Measurements from ENCODE around the gene RAB25. TPM values are rescaled to one million over a fixed set of nuclear protein-coding genes. Genes with fewer than 3 reads are reported as not detected.
"Not testable (repeated sequence)": the region's sequence is repeated elsewhere in the genome, so short reads cannot be mapped to it uniquely, and the experiment has no call there.

Gene RAB25
- total RNA-seq, 1 donor from 2014 or later: 0.38 TPM

- H3K9me3 Mint-ChIP-seq: no peaks in the 10 kb centered on the region
- H3K4me3 Mint-ChIP-seq: peak within 1 kb of the TSS; percentile 86
- peak within 1 kb of the TSS; percentile 77 for H3K27ac Mint-ChIP-seq
- H3K36me3 Mint-ChIP-seq (ENCODE audit: low read depth): peaks cover 4% of the 10 kb centered on the region
- ChIA-PET POLR2A (interaction anchor here (1.2 to 7.5 kb wide), 4 partner anchors 8 to 168 kb away, joined by 3 to 78 read pairs (median 22); partner anchors contain the start of gene SMG5), CTCF (interaction anchor here (0.9 to 3.8 kb wide), 3 partner anchors 15 to 30 kb away, joined by 3 to 16 read pairs (median 15); no protein-coding TSS in a partner anchor)
- DNase-seq (peak; percentile 65), ATAC-seq (ENCODE audit: low read depth) (peak; percentile 84)
- intact Hi-C loops (cut with micrococcal nuclease): loop anchor here (1.0 kb wide), 3 partner anchors 8 to 17 kb away; no protein-coding TSS in a partner anchor
- H3K27me3 Mint-ChIP-seq: peaks cover 13% of the 10 kb centered on the region
- TF ChIP-seq, protein P1, sequence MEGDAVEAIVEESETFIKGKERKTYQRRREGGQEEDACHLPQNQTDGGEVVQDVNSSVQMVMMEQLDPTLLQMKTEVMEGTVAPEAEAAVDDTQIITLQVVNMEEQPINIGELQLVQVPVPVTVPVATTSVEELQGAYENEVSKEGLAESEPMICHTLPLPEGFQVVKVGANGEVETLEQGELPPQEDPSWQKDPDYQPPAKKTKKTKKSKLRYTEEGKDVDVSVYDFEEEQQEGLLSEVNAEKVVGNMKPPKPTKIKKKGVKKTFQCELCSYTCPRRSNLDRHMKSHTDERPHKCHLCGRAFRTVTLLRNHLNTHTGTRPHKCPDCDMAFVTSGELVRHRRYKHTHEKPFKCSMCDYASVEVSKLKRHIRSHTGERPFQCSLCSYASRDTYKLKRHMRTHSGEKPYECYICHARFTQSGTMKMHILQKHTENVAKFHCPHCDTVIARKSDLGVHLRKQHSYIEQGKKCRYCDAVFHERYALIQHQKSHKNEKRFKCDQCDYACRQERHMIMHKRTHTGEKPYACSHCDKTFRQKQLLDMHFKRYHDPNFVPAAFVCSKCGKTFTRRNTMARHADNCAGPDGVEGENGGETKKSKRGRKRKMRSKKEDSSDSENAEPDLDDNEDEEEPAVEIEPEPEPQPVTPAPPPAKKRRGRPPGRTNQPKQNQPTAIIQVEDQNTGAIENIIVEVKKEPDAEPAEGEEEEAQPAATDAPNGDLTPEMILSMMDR (IDR thresholded peaks at IDR 0.05): no peak
- peaks cover 33% of the 10 kb centered on the region for H3K4me1 Mint-ChIP-seq
These were observed 53.4 kb downstream of the RAB25 start, which contains the start of gene LMNA for GRCh38 chr1:156114101-156114918. TSS of gene LMNA (plus strand) at chr1:156114711. CDS start at chr1:156114919, 208 bp downstream.

DNA sequence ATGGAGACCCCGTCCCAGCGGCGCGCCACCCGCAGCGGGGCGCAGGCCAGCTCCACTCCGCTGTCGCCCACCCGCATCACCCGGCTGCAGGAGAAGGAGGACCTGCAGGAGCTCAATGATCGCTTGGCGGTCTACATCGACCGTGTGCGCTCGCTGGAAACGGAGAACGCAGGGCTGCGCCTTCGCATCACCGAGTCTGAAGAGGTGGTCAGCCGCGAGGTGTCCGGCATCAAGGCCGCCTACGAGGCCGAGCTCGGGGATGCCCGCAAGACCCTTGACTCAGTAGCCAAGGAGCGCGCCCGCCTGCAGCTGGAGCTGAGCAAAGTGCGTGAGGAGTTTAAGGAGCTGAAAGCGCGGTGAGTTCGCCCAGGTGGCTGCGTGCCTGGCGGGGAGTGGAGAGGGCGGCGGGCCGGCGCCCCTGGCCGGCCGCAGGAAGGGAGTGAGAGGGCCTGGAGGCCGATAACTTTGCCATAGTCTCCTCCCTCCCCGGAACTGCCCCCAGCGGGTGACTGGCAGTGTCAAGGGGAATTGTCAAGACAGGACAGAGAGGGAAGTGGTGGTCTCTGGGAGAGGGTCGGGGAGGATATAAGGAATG lies 54.1 kb downstream of the RAB25 start:
- peaks cover 4% of the 10 kb centered on the region for H3K36me3 Mint-ChIP-seq (ENCODE audit: low read depth)
- H3K9me3 Mint-ChIP-seq: no peaks in the 10 kb centered on the region
- no peak overlapping the region for H3K27ac Mint-ChIP-seq
- intact Hi-C loops (cut with micrococcal nuclease): loop anchor here (1.0 kb wide), 3 partner anchors 9 to 18 kb away; no protein-coding TSS in a partner anchor
- DNase-seq (no peak), ATAC-seq (ENCODE audit: low read depth) (peak; percentile 7)
- H3K27me3 Mint-ChIP-seq: peaks cover 13% of the 10 kb centered on the region
- ChIA-PET CTCF (interaction anchor here (0.6 to 3.8 kb wide), 5 partner anchors 14 to 110 kb away, joined by 3 to 16 read pairs (median 4); no protein-coding TSS in a partner anchor), POLR2A (interaction anchor here (0.6 to 7.5 kb wide), 5 partner anchors 9 to 750 kb away, joined by 3 to 78 read pairs (median 13); partner anchors contain the start of gene SMG5)
- peaks cover 36% of the 10 kb centered on the region for H3K4me1 Mint-ChIP-seq
- peak overlapping the region; percentile 86 for H3K4me3 Mint-ChIP-seq
- TF ChIP-seq, protein P1 (IDR thresholded peaks at IDR 0.05): no peak

DNA sequence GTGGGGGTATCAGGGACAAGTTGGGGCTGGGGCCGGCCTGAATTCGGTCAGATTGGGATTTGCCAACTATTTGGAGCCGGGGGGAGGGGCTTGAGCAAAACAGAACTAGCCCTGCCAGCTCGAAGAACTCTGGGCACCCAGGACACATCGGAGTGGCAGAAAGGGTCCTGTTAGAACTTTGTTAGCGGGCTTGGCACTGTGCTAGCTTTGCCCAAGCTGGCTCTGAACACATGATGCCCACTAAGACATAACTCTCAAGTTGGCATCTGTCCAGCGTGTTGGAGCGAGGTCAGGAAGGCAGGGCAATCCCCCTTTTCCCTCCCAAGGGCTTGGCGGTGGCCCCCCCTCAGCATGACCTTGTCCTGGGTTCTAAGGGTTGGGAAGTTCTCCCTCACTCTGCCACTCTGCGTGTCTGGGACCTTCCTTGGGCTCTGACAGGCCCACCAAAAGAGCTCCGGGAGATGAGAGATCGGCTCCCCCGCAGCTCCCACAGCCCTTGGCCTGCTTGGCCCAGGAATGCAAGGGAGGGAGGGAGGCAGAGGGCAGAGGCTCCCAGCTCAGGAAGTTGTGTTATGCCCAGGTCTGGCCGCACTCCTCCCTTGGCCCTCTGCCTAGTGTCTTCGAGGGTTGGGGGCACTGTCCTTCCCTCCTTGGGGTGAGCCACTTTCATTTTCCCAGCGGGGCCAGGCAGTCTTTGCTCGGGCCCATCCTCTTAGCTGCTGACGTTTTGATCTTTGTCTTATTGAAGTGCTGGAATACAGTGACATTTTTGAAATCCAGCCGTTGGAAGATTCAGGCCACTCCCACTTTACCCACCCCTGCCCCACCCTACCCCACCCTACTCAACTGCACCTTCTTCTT lies 54.8 kb downstream of the RAB25 start:
- ChIA-PET POLR2A (interaction anchor here (0.6 to 7.5 kb wide), 5 partner anchors 10 to 751 kb away, joined by 3 to 78 read pairs (median 13); partner anchors contain the start of gene SMG5), CTCF (interaction anchor here (0.6 to 3.8 kb wide), 6 partner anchors 14 to 109 kb away, joined by 3 to 16 read pairs (median 4); no protein-coding TSS in a partner anchor)
- Mint-ChIP-seq H3K36me3 (ENCODE audit: low read depth) (peaks cover 4% of the 10 kb centered on the region), H3K4me1 (peaks cover 38% of the 10 kb centered on the region), H3K4me3 (peak overlapping the region; percentile 86), H3K9me3 (no peaks in the 10 kb centered on the region), H3K27ac (no peak overlapping the region), H3K27me3 (peaks cover 13% of the 10 kb centered on the region)
- TF ChIP-seq, protein P1 (IDR thresholded peaks at IDR 0.05): no peak
- ATAC-seq (ENCODE audit: low read depth) (no peak), DNase-seq (no peak)
- intact Hi-C loops (cut with micrococcal nuclease): no loop called here

GRCh38 chr1:156116731-156117130 lies 55.8 kb downstream of the RAB25 start:
- intact Hi-C loops (cut with micrococcal nuclease); H3K36me3 Mint-ChIP-seq (ENCODE audit: low read depth); DNase-seq; H3K9me3 Mint-ChIP-seq; ATAC-seq (ENCODE audit: low read depth); H3K27ac Mint-ChIP-seq: not testable (repeated sequence)
- POLR2A ChIA-PET: interaction anchor here (0.7 to 7.5 kb wide), 3 partner anchors 10 to 17 kb away, joined by 3 to 78 read pairs (median 30); no protein-coding TSS in a partner anchor
- Mint-ChIP-seq H3K4me3 (peak overlapping the region; percentile 86), H3K27me3 (peaks cover 13% of the 10 kb centered on the region), H3K4me1 (peaks cover 36% of the 10 kb centered on the region)
- CTCF ChIA-PET: interaction anchor here (0.9 to 2.9 kb wide), 2 partner anchors 20 to 26 kb away, joined by 3 to 15 read pairs; no protein-coding TSS in a partner anchor

Measured in activated B cell treated with CpG ODN at 0.5 μM for 24 hours (primary cell).